NCI-H510A (cell line): Measurements from ENCODE around the gene KRTAP10-4.
"Not testable (repeated sequence)": the region's sequence is repeated elsewhere in the genome, so short reads cannot be mapped to it uniquely, and the experiment has no call there.

Experiments used
- DNase-seq: peaks from one replicate; lab custom pipeline; 2025; lab: John Stamatoyannopoulos, UW

KRTAP10-4 gene

DNA sequence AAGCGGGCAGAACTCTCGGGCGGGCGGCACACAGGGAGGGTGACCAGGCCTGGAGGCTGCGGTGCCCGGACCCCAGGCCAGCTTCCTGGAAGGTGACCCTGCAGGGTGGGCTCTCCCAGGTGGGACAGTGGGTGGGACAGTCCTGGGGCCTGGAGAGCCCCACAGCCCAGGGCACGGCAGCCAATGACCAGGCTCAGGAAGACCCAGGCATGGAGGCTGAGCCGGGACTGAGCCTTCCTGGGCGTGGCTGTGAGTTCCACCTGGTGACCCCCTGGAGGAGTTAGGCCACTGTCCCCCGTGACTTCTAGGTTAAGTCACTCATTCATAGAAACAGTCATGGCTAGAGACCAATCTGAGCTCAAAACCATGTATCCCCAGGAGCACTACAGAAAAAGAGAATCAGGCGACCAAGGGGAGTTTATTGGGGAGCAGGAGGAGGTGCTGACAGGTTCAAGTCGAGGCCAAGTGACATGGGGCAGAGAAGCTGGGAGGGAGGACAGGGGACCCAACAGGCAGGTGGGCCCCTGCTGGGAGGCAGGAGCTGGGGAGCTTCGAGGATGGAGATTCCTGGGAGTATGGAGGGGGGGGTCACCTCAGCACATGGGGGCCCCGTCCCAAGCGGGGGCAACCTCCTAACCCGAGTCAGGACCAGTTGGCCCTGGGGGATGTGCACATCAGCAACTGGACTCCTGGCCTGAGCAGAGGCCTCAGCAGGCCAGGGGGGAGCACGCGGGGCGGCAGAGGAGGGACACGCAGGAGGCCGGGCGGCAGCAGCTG is 5.7 kb downstream of the KRTAP10-4 start:
- no peak for DNase-seq

GRCh38 chr21:44579833-44580144 is 6.3 kb downstream of the KRTAP10-4 start:
- no peak for DNase-seq

GRCh38 chr21:44580231-44580821 is 6.8 kb downstream of the KRTAP10-4 start, which contains the start of gene KRTAP10-5:
KRTAP10-5 (minus strand) TSS chr21:44580604; CDS start chr21:44580578, 26 bp downstream.
- DNase-seq: not testable (repeated sequence)

GRCh38 chr21:44581158-44581557 is 7.6 kb downstream of the KRTAP10-4 start:
- DNase-seq: no peak

DNA sequence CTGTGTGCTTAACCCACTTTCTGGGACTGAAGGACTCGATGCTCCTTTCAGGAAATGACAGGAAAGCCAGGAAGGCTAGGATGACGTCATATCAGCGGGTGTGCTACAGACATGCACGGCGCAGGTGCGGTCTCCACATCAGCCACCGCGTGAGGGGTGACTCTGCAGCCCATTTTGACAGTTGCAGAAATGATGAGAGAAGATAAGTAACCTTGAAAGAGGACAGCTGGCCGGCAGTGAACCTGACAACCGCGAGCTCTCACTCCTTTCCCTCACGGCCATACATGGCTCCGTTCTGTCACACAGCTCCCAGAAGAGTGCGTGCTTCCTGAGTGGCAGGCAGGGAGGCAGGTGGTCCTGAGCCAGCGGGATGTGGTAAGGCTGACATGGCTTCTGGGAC is 8.5 kb downstream of the KRTAP10-4 start:
- no peak for DNase-seq

DNA sequence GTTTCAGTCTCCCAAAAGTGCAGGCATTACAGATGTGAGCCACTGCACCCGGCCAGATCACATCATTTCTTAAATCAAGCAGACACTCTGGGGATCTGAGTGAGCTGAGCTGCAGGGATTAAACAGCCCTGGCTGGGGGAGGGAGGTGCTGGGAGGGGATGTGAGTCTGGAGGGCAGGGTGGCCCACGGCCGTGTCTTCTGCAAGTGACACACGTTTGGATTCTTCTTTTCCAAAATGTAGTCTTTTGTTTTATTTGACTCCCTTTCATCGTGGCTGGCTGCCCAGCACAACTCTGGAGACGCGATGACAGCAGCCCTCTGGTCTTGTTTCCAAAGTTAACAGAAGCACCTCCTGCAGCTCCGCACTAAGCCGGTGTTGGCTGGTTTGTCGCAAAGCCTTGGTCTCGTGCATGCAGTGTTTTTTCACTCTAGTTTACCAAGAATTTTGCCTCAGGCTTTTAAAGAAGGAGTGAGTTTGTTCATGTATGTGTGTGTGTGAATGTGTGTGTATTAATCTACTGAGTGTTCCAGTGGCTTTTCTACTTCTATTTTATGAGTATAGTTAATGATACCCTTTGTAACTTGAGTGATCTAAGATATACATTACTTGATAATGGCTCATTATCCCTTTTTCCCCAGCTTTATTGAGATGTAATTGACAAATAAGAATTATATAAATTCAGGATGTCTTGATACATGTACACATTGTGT is 9.7 kb downstream of the KRTAP10-4 start:
- DNase-seq: no peak

- no peak for DNase-seq
These were observed 10.2 kb downstream of the KRTAP10-4 start for GRCh38 chr21:44583800-44584147.

DNA sequence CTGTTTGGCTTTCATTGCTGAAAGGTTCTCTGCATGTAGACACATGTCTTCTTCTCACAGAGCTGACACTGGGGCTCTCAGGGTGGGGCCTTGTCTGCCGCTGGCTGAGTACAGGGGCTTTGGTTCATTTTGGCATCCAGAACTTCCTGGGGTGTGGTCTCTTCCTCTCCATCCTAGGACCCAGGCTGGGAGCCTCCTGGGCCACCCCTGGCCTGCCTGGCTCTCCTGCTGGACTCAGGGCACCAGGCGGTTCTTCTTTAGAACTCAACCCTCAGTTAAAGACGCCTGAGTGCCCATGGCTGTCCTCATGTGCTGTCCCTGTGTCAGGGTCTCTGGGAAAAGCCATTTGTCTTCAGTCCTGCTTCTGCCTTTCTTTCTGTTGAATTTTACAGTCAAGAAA is 12.4 kb downstream of the KRTAP10-4 start:
- no peak for DNase-seq

GRCh38 chr21:44589094-44589493 is 15.6 kb downstream of the KRTAP10-4 start:
- DNase-seq: no peak

- DNase-seq: no peak
These were observed 16.2 kb downstream of the KRTAP10-4 start for GRCh38 chr21:44589586-44590305.

GRCh38 chr21:44590311-44590721 is 16.8 kb downstream of the KRTAP10-4 start:
- no peak for DNase-seq

- not testable (repeated sequence) for DNase-seq
These were observed 17.6 kb downstream of the KRTAP10-4 start for GRCh38 chr21:44590897-44591800.

DNA sequence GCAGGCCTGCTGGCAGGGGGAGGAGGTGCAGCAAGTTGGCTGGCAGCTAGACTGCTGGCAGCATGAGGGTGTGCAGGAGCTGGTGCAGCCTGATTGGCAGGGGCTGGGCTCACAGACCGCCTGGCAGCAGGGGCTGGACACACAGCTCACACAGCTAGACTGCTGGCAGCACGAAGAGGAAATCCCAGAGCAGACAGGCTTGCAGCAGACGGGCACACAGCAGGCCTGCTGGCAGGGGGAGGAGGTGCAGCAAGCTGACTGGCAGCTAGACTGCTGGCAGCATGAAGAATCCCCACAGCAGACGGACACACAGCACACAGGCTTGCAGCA is 18.2 kb downstream of the KRTAP10-4 start:
- not testable (repeated sequence) for DNase-seq

DNA sequence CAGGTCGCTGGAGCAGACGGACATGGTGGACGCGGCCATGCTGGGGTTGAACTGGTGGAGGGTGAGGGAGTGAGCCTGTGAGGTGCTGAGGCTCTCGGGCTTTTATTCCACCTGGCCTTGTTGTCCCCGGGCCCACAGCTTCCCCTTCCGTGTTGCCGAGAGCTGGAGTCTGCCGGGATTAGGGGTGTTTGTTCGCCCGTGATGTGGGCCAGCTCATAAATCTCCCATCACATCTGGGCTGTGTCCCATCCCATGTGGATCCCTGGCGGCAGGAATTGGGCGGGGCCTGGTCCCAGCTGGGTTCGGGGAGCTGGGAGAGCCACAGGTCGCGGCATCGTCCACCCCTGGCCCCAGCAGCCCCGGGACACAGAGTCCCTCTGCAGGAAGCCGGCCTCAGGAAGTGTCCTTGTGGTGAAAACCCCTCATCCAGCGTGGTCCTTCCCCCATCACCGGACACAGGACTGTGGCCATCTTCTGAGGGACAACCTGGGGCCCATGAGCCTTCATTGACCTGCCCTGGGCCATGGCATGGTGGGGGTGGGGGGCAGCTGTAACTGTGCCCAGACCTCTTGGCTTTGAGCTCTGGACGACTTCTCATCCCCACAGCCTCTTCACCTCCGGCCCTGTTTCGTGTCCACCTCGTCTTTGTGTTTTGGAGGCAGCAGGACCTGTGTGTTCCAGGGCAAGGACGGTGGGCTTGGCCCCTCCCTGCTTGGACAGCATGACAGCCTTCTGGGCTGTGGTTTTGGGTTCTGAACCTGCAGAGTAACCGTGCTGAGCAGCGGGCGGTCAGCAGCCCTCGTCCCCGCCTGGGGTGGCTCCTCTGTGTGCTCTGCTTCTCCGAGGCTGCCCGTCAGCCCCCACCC is 19.1 kb downstream of the KRTAP10-4 start, which contains the start of gene KRTAP10-6:
TSS of gene KRTAP10-6 (minus strand) at position 60 of the 866 bp plus-strand sequence. CDS start at position 39, 21 bp downstream.
- DNase-seq: no peak

- DNase-seq: peak; percentile 17
These were observed 20.3 kb downstream of the KRTAP10-4 start for GRCh38 chr21:44593598-44594405.

- DNase-seq: no peak
These were observed 20.9 kb downstream of the KRTAP10-4 start for GRCh38 chr21:44594406-44594916.

DNA sequence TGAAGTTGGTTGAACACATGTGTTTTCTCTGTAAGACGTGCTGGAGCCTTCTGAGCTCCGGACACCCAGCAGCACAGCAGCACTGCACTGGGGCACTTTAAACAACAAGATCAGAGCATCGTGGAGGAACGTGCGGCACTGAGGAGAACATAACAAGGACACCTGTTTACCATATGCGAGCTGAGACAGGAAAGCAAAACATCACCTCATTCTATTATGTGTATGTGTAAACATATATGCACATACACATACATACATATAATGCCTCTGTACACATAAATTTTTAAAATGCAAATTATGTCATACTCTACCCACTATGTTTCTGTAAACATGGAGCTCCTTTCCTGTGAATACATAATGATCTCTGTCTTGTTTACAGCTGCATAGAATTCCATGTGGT is 22.0 kb downstream of the KRTAP10-4 start:
- no peak for DNase-seq

DNA sequence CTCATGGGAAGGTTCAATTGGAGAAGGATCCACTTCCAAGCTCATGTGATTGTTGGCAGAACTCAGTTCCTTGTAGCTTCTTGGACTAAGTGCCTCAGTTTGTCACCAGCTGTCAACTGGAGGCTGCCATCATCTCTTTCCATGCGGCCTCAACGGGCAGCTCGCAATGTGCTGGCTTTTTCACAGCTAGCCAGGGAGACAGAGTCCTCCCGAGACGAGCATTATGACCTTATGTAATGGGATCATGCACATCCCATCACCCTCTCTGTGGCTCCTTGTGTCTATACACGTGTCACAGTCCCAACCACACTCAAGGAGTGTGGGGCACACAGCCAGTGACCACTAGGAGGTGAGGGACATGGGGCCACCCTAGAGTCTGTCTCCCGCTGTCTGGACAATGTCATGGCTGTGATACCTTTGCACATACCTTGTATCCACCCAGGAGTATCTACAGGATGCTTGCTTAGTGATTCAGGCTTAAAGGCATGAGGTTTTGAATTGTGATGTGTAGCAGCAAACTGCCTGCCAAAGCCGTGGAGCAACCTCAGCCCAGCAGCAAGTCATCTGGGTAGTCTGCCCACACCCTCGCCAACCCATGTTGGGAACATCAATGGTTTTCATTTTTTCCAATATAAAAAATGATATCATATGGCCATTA is 22.7 kb downstream of the KRTAP10-4 start:
- DNase-seq: no peak

DNA sequence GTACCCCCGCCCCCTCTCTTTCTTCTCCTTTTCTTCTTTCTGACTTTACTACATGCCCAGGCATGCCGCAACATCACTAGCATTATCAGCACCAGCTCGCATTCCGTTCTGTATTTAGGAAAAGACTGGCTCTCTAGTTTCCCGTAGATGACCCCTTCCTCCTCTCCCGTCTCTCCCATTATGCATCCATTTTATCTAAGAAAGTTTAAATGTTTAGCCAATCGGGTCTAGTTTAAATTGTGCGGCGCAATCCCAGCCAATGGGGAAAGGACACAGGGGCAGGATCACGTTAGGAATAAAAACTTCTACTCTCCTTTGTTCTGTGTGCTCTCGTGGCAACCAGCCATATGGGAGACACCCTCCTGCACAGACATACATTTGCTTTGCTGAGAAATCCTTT is 24.5 kb downstream of the KRTAP10-4 start:
- DNase-seq: no peak
